VCaP (cell line): ENCODE results near the gene TNIK.

Experiments used
- H3K27ac ChIP-seq: fragments of 450-650 bp; 2 replicates; pipeline ENCODE4 v1.5.1; 2017
- TF ChIP-seq, protein P1 (sequence below): fragments of 450-650 bp; conservative IDR thresholded peaks from 2 replicates; pipeline ENCODE4 v1.5.1; 2017; ENCODE audit warnings: mild to moderate bottlenecking, moderate library complexity

TNIK gene

DNA sequence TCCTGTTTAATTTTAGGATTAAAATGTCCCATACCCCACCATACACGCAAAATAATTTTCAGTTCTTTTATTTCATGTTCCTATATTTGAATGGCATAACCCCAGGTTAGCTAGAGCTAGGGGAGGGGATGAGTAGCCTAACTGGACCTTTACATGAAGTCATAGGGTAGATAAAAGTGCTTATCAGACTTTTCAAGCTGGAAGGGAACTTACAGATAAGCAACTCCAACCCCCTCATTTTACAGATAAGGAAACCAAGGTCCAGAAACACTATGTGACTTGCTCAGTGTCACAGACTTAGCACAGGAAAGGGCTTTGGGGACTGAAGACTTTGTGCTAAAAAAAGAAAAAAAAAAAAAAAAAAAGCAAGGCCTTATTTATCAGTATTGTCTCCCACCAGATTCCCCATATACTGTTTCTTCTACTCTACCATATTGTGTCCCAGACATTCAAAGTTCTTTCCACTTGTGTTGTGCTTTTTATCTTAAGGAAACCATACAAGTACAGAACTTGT lies 10.6 kb upstream of the TNIK start:
- TF ChIP-seq, protein P1, sequence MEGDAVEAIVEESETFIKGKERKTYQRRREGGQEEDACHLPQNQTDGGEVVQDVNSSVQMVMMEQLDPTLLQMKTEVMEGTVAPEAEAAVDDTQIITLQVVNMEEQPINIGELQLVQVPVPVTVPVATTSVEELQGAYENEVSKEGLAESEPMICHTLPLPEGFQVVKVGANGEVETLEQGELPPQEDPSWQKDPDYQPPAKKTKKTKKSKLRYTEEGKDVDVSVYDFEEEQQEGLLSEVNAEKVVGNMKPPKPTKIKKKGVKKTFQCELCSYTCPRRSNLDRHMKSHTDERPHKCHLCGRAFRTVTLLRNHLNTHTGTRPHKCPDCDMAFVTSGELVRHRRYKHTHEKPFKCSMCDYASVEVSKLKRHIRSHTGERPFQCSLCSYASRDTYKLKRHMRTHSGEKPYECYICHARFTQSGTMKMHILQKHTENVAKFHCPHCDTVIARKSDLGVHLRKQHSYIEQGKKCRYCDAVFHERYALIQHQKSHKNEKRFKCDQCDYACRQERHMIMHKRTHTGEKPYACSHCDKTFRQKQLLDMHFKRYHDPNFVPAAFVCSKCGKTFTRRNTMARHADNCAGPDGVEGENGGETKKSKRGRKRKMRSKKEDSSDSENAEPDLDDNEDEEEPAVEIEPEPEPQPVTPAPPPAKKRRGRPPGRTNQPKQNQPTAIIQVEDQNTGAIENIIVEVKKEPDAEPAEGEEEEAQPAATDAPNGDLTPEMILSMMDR = no peak
- no peak overlapping the region for H3K27ac ChIP-seq

DNA sequence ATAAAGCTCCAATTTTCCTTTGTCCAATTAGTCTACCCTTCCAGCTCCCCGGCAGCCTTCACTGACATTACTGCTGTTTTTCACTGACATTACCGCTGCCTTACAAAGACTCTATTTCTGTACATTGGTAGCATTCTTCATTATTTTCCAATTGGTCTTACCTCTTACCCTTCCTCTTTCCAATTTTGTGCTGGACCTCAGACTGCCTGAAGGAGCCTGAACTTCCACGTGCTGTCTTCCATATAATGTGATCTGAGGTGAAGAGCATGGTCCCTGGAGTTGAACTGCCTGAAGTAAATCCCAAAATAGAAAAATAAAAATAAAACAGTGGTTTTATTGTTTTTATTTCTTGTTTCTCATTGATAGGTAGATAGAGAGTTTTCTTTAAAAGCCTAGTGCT lies 9.2 kb upstream of the TNIK start:
- TF ChIP-seq, protein P1 = no peak
- no peak overlapping the region for H3K27ac ChIP-seq

DNA sequence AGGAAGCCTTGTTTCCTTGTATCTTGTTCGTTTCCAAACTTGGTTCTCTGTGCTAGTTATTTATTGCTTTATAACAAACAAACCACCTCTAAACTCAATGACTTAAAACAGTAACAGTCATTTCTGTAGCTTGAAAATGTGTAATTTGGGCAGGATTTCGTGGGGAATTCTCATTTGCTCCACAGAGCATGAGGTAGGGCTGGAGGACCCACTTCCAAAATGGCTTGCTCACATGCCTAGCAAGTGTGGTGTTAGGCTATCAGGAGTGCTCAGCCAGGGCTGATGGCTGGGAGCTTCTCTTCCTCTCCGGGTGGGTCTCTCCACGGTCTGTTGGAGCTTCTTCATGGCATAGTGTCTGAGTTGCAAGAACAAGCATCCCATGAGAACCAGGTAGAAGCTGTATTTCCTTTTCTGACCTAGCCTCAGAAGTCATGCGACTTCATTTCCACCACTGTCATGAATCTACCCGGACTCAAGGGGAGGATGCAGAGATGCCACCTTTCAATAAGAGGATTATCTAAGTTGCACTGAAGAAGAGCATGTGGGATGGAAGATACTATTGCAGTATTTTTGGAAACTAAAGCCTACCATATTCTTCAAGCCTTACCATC lies 8.2 kb upstream of the TNIK start:
- H3K27ac ChIP-seq = no peak overlapping the region
- TF ChIP-seq, protein P1 = no peak

DNA sequence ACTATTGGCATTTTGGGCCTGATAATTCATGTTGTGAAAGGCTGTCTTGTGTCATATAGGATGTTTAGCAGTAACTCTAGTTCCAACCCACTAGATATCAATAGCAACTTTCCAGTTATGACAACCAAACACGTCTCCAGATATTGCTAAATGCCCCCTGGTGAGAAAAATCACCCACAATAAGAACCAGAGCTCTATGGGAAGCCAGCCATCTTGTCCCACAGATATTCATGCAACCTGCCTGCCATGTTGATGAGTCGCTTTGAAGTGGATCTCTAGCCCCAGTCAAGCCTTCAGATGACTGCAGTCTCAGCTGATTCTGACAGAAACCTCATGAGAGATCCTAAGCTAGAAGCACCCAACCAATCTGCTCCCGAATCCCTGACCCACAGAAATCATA lies 5.6 kb upstream of the TNIK start:
- TF ChIP-seq, protein P1 = no peak
- no peak overlapping the region for H3K27ac ChIP-seq

DNA sequence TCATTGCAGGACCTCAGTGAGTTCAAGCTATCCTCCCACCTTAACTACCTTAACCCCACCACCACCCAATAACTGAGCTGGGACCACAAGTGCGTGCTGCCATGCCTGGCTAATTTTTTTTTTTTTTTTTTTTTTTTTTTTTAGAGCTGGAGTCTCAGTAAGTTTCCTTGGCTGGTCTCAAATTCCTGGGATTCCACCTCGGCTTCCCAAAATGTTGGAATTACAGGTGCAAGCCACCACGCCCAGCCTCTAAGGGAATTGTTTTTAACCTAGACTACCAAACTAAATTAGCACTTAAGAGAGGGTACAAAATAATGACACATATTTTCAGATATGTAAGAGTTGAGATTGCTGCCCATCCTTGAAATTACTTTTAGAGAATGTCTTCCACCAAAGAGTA lies 4.3 kb upstream of the TNIK start:
- TF ChIP-seq, protein P1 = no peak
- H3K27ac ChIP-seq = no peak overlapping the region

DNA sequence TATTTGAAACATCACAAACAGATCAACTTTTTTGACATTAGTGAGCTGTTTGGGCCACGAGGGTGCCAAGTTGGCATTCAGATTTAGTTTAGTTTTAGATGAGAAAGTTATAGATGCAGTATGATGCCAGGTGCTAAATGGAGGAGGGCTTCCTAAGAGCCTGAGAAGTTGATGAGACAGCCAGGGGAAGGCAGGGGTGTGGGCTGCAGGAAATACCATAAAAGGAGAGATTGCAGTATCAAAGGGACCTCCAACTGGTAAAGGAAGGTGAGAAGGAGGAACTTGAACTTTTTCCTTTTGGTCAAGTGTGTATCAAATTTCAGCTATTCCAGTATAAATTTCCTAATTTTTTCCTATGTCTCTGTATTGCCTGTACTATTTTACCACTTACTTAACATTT lies 2.0 kb upstream of the TNIK start:
- H3K27ac ChIP-seq = no peak overlapping the region
- TF ChIP-seq, protein P1 = no peak

DNA sequence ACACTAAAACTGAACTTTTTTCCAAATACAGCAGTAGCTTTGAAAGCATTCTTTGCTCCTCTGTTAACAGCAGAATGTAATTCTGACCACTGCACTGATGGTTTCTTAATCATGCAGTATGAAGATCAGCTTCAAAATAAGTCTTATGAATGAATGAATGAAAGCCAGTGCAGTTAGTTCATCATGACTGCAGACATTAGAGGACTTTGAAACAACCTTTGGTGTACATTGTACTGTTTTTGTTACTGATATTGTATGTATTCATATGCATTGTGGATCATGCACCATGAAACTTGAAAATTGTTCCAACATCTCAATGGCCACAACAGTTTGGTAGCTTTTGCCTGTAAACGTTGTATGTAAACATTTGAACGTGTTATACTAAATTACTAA lies 1.3 kb upstream of the TNIK start:
- TF ChIP-seq, protein P1 = no peak
- H3K27ac ChIP-seq = peak overlapping the region; percentile 84
